T-helper 9 cell (primary cell): Measurements from ENCODE around the gene LRRC4C.

Experiments
- DNase-seq: peaks from one replicate; pipeline ENCODE4 v3.0.0-alpha.2; 2020
- total RNA-seq, 2 donors: gene quantifications; one replicate each; lab custom pipeline; 2026; lab: John Stamatoyannopoulos, UW

Gene LRRC4C
- 0 reads per million in 2 donors for total RNA-seq

DNA sequence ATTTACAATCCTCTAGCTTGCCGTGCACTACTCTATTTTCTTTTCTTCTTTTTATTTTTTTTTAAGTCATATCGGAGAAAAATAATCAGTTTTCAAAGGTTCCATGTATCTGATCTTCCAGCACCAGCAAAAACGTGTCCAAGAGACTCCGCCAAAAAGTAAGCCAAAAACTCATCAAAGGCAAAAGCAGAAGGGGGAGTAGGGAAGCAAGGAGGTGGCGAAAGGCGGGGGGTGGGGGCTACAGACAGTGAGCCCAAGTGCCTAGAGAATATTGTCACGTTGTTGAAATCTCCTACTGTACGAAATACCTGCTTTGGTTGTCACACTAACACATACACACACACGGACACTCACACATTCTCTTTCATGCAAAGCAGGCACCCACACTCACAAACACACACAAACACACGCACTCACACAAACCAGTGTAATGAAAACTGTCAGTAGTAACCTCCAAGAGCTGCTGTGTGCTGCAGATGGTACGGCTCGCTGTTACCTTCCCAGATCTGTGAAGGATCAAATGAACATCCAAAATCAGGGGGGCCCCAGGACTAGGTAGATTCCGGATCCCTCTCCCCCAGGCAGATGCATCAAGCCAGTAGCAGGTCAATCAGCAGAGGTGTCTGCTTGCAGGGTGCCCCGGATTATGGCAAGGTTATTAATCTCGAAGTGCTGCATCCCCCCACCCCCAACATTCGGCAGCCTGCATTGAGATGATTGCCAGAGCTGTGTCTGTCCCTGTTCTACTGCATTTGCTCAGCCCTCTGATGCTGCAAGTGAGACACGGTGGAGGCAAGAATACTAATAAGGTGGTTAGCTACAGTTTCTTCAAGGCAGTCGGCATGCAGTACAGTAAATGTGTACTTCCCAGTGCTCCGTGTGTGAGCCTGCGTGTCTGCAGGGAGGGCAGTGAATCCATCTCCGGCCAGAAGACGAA lies at the start of gene LRRC4C:
Gene LRRC4C (minus strand): TSS at position 188 of the 937 bp plus-strand sequence.
- DNase-seq = no peak

DNA sequence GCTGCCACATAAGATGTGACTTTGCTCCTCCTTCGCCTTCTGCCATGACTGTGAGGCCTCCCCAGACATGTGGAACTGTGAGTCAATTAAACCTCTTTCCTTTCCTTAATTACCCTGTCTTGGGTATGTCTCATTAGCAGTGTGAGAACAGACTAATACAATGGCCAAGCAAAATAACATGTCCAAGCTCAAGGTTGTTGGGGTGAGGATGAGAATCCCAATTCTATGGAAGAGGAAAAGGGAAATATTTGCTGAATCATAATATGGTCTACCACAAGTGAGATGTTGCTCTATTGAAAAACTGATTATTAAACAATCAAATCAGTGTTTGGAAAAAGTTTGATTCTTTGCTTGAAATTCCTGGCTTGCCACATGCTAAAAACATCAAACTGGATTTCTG lies 48.7 kb upstream of the LRRC4C start:
- no peak for DNase-seq

DNA sequence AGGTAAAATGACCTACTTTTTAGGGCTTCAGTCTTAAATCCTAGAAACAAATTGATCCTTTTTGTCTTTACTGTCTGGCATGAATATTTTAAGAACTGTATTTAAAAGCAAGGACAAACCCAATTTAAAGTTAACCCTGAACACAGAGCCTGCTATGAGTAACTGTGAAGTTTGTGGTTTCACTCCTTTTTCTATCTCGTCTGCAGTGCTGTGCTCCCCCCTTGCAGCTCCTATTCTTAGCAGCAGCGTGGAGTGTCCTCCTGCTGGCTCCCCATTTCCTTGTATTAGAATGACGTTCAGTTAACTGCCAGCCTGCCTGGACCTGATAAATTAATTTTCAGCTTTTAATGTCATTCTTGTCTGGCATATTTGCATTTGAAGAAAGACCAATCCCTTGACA lies 40.0 kb upstream of the LRRC4C start:
- no peak for DNase-seq

DNA sequence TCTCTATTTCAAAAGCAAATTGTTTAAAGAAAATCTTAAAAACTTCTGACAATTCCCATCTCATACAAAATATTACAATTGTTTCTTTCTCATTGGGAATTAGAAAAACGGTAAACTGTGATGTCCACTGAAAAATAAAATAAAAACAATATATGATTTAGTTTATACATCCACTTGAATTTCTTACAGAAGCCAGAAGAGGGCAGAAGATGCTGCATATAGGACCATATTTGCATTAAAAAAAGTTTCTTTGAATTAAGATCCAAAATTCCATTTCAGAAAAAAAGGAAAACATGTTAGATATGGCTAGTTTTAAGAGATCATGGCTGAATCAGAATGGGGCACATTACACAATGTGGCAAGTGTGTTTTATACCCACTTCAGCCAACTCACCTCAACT lies 39.3 kb upstream of the LRRC4C start:
- DNase-seq = no peak

DNA sequence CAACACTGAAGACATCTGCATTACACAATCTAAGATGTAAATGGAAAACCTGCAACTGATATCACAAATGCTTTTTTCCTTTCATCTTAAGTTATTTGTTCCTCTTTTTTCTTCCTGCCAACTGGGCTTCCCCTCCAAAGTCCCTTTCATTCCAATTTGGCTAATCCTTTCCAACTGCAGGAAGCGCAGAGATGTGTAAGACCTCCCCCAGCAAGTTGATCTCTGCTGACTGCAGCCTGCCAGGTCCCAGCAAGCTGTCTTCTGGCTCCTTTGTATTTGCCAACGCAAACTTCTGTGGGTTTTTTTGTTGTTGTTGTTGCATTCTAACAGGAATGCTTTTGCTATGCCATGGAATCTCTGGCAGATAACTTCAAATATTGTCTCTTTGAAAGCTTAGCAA lies 38.5 kb upstream of the LRRC4C start:
- DNase-seq = no peak

DNA sequence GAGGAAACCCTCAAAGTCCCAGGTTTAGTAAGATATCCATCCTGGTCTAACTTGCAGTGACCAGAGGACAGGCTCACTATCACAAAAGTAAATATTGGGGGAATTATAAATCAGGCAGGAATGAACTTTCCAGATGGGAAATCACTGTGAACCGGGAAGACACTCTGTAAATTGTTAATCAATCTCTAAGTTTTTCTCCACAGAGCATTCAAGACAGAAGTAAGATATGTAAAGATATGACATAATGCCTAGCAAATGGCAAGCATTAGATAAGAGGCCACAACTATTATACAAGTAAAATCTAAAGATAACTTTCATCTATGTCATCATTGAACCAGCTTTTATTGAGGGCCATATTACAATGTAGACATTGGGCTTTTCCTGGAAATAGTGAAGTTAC lies 35.3 kb upstream of the LRRC4C start:
- DNase-seq = no peak

DNA sequence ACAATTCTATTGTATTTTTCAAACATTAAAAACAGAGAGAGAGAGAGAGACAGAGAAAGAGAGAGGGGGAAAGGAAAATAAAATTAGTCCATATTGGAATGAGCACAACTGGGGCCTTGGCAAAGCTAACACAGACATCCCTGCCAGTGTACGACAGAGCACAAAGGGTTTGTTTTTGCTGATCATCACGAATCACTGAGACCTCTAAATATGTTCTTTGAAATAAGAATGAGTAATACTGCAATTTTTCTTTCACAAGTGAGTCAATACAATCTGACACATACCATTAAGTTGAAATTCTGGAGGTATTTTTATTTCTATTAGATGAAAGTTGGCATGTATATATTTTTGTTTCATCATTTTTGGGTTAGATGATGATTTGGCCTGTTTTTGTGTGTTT lies 27.0 kb upstream of the LRRC4C start:
- no peak for DNase-seq

DNA sequence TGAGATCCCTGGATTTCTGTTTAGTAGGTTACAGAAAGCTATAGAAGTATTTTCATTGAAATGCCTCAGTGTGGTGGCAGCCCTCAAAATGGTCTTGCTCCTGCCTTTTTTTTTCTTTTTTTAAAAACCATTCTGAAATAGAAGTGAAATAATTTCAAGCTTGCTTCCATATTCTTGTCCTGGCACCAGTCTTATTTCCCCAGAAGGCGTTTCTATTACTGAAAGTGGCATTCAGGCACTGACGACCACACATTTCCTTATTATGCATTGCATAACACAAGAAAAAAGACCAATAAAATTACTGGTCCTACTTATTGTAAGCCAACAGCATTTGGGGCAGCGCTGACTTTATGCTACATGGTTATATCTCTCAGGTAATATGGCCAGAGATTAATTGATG lies 24.5 kb upstream of the LRRC4C start:
- DNase-seq = no peak

DNA sequence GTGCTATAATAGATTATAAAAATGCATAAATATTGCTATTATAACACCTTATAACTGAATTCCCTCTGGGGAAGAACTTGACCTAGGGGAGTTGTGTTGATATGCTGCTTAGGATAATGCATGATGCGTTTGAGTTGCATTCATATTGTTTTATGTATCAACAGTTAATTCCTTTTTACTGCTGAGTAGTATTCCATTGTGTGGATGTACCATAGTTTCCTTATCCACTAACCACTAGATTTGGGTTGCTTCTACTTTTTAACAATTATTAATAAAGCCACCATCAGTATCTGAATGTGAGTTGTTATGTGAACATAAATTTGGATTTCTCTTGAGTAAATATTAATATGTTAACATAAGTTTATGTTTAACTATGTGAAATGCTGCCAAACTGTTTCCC lies 19.7 kb upstream of the LRRC4C start:
- no peak for DNase-seq

DNA sequence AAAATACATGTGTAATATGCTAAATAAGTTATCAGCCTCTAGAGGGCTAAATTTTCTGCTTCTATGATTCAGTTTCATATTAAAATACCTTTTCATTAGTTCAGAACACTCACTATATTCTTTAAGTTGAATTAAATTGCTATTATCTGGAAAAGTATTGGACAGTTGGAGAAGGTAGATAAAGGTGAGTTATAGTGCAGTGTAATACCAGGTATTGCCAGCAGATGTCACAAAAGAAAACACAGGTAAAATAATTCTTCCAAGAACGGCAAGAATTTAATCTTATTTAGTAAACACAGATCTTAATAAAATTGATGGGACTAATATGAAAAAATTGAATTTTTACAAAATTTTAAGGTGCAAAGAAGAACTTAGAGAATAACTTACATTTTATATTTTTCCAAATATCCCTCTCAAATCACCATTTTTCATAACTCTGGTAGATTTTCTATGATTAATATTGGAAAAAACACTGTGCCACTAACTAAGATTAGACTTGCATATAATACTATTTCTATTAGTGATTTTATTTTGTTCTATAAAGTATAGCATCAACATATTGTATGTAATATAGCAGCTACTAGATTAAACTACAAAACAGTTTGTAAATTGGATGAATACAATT lies 1.7 kb upstream of the LRRC4C start:
- DNase-seq = no peak

DNA sequence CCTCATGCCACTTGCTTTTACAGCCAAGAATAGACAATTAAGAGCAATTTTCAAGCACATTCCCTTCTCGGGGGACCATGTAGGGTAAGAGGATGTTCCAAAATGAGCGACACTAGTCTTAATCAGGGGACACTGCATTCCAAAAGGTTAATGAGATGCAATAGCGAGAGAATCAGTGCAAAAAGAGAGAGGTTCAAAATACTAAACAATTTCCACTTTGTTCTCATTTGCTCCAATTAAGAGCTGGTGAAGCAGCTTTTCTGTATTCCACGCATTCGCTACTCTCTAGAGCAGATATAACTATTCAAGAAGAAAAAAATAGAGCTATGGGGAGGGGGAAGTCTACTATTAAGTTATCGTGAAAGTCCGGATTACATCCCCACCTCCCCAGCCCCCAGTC lies 811 bp downstream of the LRRC4C start:
- DNase-seq = no peak

DNA sequence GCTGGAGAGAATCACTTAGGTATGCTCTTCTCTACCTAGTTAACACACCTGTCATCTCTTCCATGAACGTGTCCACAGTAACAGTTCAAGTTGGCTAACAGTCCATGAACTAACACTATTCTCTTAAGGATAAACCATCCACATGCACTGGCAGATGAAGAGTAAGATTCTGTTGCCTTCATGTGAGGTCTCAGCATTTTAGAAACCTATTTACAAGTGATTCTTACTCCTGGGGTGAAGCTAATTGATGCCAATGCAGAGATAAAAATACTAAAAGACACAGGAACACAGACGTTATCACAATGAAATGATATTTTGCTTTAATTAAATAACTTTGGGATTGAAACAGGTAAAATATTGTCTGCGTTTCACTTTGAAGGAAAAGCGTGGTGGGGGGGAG lies 1.3 kb downstream of the LRRC4C start:
- no peak for DNase-seq

DNA sequence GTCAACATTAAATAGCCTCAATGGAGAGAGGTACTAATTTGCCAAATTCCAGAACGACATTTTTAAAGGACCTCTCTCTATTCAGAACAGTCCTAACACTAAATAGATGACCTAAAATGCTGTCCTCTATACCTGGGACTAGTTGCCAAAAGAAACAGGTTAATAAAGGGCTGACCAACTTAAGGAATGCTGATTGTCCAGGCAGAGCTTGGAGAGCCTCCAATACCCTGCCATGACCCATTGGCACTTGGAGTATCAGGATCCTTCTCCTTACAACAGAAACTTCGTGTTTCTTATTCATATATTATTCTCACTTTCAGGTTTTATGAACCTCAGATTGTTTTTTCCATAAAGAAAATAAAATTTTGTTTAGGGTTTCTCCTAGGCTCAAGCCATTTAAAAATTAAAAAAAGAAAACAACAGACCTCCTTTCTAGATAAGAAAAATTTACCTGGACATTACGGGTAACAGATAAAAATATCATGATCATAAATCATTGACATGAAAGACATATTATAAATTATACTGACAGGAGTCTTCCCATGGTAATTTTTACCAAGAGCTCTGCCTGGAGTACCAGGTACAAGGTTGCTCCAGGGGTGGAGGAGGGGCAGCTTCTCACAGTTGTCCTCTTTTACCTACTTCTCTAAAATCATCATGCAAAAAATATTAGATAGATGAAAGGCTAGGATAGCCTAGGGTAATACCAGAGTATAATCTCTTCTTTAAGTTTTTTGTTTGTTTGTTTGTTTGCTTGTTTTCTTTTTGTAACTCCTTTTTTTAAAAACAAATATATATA lies 2.0 kb downstream of the LRRC4C start:
- no peak for DNase-seq

DNA sequence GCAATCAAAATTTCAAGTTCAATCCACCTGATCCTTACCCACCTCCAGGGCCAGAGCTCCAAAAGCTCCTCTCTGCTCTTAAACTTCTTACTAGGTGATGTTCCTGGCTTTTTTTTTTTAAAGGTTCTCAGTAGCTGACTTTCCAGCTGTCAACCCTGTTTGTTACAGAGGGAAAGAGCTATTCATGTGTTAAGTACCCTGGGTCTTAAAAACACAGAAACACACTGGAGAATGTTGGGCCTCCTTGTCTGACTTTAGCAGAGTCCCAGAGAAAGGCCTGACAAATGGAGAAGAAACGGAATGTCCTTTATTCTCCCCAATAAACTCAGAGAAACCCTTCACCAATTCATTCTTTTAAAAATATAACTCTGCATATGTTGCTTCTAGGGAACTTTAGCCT lies 3.2 kb downstream of the LRRC4C start:
- DNase-seq = no peak

DNA sequence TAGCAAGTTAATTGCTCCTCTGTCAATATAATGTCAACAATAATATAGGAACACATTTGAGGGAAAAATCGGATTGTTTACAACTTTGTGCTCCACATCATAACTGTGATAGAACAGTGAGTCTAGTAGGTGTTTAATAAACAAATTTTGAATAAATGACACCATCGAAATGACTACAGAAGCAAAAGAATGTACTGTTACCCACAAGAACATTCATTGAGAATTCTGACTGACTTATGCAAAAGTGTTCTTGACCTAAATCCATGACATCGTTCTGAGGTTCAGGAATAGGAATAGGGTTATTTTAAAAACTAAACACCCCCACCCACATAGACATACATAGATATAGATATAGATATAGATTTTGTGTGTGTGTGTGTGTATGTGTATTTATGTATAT lies 8.4 kb downstream of the LRRC4C start:
- no peak for DNase-seq

DNA sequence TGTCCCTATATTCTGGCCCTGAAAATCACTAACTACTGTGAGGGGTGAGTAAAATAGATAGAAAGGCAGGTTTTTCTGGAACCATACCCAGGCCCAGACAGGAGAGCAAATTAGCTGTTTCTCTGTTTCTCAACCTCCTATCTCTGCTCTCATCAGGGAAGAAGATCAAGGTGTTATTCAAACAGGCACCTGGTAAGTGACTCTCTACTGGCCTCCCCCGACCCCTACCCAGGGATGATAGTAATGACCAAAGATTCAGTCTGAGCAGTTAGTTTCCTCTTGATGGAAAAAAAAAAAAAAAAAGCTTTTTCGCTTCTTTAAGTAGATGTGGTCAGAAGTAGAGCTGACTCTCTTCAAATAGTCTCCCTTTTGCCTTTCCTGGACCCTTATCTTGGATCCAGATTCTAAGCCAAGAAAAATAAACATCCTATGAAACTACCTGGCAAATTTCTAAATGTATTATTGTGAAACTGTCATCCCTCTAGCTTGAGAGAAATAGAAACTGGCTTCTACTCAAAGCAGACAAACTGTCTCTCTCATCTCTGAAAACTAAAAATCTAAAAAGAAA lies 9.9 kb downstream of the LRRC4C start:
- DNase-seq = no peak

DNA sequence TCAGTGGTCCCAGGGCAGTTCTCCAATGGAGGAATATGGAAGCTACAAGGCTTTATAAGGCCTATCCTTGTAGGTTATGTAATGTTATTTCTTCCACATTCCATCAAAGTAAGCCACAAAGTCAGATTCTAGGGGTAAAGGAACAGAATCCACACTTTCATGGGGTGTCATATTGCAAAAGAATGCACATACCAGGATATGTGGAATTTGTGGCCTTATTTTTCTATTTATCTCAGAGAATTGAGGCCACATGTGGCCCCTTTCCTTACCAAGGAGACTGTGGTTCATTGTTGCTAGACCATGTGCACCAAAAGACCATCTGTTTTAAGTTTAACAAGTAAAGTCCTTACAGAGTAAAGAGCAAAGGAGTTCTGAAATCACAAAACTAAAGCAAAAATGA lies 12.9 kb downstream of the LRRC4C start:
- DNase-seq = no peak

DNA sequence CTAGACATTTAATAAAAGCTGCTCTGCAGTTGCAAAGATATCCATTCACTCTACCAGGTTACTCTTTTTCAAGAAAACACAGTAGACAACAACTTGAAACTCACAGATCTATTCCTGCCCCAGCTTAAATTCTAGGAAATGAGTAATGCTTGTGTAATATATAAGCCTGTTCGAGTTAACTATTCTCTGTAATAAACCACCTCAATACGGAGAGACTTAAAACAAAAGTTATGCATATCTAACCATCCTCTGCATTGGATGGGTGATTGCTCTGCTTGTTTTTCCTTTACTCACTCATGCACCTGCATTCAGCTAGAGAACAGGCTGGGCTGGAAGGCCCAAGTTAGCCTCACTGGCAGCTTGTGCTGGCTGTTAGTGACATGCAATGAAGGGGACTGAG lies 13.3 kb downstream of the LRRC4C start:
- DNase-seq = no peak

DNA sequence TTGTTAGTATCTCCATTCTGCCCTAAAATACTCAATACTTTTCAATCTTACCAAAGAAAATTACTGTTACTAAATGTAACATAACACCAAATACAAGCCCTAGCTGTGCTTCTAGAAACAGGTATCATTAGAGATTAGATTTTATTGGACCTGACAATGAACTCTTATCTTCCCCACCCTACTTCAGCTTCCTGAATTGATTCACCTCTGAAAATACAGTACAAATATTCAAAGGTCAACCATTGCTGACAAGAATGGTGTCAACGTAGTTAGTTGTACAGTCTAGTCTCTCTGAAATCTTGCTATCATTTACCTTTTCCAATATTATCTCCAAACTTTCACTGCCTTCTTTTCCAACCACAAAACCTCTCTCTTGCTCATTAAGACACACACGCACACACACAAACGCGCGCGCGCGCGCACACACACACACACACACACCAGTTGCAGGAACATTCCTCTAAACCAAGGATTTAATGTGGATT lies 22.4 kb downstream of the LRRC4C start:
- no peak for DNase-seq

DNA sequence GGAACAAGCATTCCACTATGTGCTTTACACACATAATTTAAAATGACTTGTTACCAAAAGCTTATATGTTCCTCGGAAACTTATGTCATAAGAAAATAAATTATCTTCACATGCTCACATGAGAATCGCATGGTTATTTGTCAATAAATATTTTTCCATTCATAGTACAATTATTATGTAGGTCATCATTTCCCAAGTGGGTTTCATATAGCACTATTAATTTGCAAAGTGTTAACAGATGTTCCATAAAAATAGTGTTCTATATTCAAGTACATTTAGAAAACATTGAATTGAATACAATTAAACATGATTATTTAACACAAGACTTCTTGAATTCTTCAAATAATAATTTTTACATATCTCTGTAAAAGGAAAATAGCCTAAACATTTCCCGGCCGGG lies 23.9 kb downstream of the LRRC4C start:
- no peak for DNase-seq

DNA sequence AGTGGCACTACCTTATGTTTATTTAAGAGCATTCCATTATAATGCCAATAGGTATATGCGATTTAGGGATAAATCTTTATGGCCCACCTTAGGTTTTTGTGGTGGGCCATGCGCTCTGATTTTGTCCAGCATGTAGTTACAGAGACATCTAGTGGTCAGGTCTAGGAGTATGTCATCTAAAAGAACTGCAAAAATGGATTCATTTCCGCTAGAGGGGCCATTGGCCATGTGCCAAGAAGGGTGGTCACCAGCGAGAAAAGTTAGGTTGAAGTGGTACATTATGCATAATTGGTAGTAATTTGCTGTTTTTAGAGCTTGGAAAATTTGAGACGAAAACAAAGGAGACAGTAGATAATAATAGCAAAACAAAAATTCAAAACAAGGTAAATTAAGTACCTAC lies 27.7 kb downstream of the LRRC4C start:
- DNase-seq = no peak

DNA sequence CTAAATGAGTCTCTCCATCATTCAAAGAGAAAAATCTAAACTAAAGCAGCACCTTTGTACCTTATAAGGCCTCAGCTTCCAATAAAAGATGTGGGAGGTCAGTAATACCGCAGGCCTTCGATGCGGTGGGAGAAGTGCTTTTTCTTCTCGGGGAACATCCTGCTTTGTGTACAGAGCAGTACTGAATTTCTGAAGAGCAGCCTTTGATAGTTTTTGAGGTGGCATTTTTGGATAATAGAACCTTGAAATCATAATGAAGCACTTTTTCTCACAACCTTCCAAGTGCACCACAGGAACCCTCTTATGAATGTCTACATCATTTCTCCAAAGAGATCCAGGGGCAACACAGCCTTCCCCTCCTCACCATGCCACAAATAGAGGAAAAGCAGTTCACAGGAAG lies 39.6 kb downstream of the LRRC4C start:
- no peak for DNase-seq
